Spinal cord (tissue), 10 donors: Measurements from ENCODE around the gene EIF5AL1. TPM values are rescaled to one million over a fixed set of nuclear protein-coding genes. Genes with fewer than 3 reads are reported as not detected.
"Not testable (repeated sequence)": the region's sequence is repeated elsewhere in the genome, so short reads cannot be mapped to it uniquely, and the experiment has no call there.

Experiments used
- DNase-seq, 6 donors: peaks; one replicate each; pipeline versions ENCODE4 v3.0.0 to v3.0.0-alpha.2; 2013 to 2015; ENCODE audit warnings: low spot score in 6 of 6, low read depth in 4 of 6
- H3K27ac ChIP-seq: one replicate; pipeline ENCODE4 v1.5.1; 2013; ENCODE audit warnings: low read depth, low read length, control low read depth
- H3K27me3 ChIP-seq: one replicate; pipeline ENCODE4 v1.6.1; 2013; ENCODE audit warnings: low read length; ENCODE audit not compliant: control insufficient read depth, insufficient read depth
- H3K36me3 ChIP-seq: one replicate; pipeline ENCODE4 v1.6.1; 2013; ENCODE audit warnings: low read length; ENCODE audit not compliant: control insufficient read depth, insufficient read depth
- H3K4me1 ChIP-seq: one replicate; pipeline ENCODE4 v1.6.1; 2013; ENCODE audit warnings: low read length; ENCODE audit not compliant: control insufficient read depth, insufficient read depth
- H3K4me3 ChIP-seq: one replicate; pipeline ENCODE4 v1.5.1; 2013; ENCODE audit warnings: low read depth, low read length, control low read depth
- H3K9me3 ChIP-seq: one replicate; pipeline ENCODE4 v1.6.1; 2013; ENCODE audit warnings: low read length; ENCODE audit not compliant: control insufficient read depth, insufficient read depth
- WGBS: methylation state at CpG from one replicate; pipeline ENCODE4 v1.1.5; 2013; ENCODE audit warnings: missing lambda C conversion rate; ENCODE audit not compliant: insufficient coverage; 5-methylcytosine and 5-hydroxymethylcytosine counted together
- long read RNA-seq, 4 donors: transcript quantifications; one replicate each; lab custom pipeline, GENCODE V29; 2026
- polyA plus RNA-seq, 2 donors: library from polyadenylated mRNA; unstranded; fragments of 120-200 nt; gene quantifications; one replicate each; pipeline ENCODE4 v1.2.1, GENCODE V29; 2013; ENCODE audit not compliant: insufficient read length in 2 of 2
- total RNA-seq, 2 donors: library from RNA; depleted of rRNA in 1 of 2; stranded (reverse); fragments of 120-200 nt in 1 of 2; fragments of >200 nt in 1 of 2; gene quantifications; one replicate each; pipeline versions ENCODE4 v1.2.3 to v1.2.4, GENCODE V29; 2013 to 2014
- donor health status: healthy.

Gene EIF5AL1
- total RNA-seq (under 1 TPM; 0.10 to 0.28 TPM), polyA plus RNA-seq (1 to 10 TPM; 2.2 to 4.7 TPM)
- long read RNA-seq, donor 1, transcript EIF5AL1-201 (1 exons, 3,840 nt): major isoform, 182 of 182 reads
- long read RNA-seq, donor 1, partial matches to known transcripts: 0 of 182 reads
- long read RNA-seq, donor 1, other reads (novel, unspliced or antisense): 0 of 182 reads
- long read RNA-seq, donor 2, transcript EIF5AL1-201 (1 exons, 3,840 nt): major isoform, 14 of 14 reads
- long read RNA-seq, donor 2, partial matches to known transcripts: 0 of 14 reads
- long read RNA-seq, donor 2, other reads (novel, unspliced or antisense): 0 of 14 reads
- long read RNA-seq, donor 3, transcript EIF5AL1-201 (1 exons, 3,840 nt): major isoform, 40 of 40 reads
- long read RNA-seq, donor 3, partial matches to known transcripts: 0 of 40 reads
- long read RNA-seq, donor 3, other reads (novel, unspliced or antisense): 0 of 40 reads
- long read RNA-seq, donor 4, transcript EIF5AL1-201 (1 exons, 3,840 nt): major isoform, 29 of 29 reads
- long read RNA-seq, donor 4, partial matches to known transcripts: 0 of 29 reads
- long read RNA-seq, donor 4, other reads (novel, unspliced or antisense): 0 of 29 reads

DNA sequence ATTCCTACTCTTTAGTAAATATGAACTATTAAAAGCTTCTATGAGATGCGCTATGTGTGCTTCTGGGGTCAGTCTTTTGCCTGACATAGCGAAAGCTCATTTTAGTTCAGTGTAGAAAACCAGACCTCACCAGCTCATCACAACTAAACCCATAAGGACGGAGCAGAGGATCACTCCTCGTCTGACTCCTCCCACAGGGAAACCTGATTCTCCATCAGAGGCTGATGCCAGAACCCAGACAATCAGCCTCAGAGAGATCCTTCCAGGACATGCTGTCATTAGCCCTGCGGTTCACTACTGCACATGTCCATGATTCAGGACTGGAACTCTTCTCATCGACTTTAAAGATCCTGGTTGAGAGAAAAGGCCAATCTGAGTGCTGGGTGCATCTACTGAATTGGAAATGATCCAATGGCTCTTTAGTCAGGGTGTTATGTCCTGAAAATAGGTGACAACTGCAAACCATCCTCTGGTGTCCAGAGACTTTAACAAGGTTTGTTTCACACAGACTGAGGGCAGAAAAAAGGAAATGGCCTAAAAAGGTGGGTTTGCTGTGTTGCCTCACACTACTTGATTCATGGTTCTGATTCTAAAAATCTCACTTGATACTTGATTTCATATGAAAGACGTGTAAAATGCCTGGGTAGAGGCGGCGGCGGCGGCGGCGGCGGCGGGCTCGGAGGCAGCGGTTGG is at the start of gene EIF5AL1:
TSS of gene EIF5AL1 (plus strand) at position 643 of the 693 bp plus-strand sequence. CDS start 117 bp downstream, outside the sequence.
- not testable (repeated sequence) for H3K36me3 ChIP-seq, DNase-seq, H3K4me3 ChIP-seq, H3K27ac ChIP-seq, H3K4me1 ChIP-seq, H3K27me3 ChIP-seq, H3K9me3 ChIP-seq
- WGBS: 100% methylated on average over 1 of the region's 17 CpGs

DNA sequence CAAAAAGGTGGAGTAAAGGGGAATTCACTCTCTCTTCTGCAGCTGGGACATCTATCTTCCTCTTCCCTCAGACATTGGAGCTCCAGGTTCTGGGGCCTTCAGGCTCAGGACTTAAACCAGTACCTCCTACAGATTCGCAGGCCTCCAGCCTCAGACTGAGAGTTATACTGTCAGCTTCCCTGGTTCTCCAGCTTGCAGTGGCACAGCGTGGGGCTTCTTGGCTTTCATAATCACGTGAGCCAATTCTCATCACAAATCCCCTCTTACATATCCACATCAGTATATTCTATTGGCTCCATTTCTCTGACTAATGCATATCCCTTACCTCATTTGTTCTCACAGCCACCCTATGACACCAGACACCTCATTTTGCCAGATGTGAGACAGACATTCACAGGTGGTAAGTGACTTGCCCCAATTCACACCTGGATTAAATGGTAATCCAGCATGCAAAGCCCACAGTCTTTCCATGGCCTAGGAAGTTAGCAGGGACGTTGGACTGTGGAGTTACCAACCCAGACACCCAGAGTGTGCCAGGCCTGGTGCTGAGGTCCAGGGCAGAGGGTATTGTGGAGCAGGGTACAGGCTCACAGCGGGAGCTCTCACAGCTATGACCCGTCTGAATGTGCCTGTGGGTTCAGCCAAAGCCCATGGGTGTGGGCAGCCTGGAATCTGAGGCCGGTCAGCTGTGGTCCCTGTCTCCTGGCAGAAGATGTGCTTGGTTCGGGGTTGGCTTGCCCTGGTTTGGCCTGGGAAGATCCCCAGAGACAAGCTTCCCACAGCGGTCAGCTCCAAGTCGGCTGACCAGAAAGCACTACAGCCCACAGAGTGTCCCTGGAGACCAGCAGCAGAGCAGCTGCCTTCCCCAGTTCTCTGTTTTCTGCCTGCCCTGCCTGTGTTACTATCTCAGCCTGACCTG is 48.5 kb upstream of the EIF5AL1 start:
- H3K9me3 ChIP-seq: no peaks in the 10 kb centered on the region
- no peak overlapping the region for H3K4me3 ChIP-seq
- H3K27ac ChIP-seq: no peak overlapping the region
- 87% methylated on average over 10 of the region's 10 CpGs for WGBS
- peaks cover 7% of the 10 kb centered on the region for H3K4me1 ChIP-seq
- H3K27me3 ChIP-seq: no peaks in the 10 kb centered on the region
- no peak for DNase-seq
- H3K36me3 ChIP-seq: no peaks in the 10 kb centered on the region

DNA sequence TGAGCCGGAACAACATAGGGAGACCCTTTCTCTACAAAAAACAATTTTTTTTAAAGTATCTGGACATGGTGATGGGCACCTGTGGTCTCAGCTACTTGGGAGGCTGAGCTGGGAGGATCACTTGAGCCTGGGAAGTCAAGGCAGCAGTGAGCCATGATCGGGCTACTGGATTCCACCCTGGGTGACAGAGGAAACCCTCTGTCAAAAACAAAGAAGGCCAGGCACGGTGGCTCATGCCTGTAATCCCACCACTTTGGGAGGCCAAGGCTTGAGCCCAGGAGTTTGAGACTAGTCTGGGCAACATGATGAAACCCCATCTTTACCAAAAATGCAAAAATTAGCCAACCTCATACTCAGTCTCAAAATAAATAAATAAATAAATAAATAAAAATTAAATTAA is 47.0 kb upstream of the EIF5AL1 start:
- Histone ChIP-seq H3K36me3 (no peaks in the 10 kb centered on the region), H3K4me1 (peaks cover 9% of the 10 kb centered on the region), H3K27ac (no peak overlapping the region), H3K9me3 (no peaks in the 10 kb centered on the region), H3K4me3 (no peak overlapping the region), H3K27me3 (no peaks in the 10 kb centered on the region)
- WGBS: 86% methylated on average over 1 of the region's 3 CpGs
- DNase-seq: no peak

- no peaks in the 10 kb centered on the region for H3K27me3 ChIP-seq
- DNase-seq: no peak
- no peaks in the 10 kb centered on the region for H3K9me3 ChIP-seq
- no peak overlapping the region for H3K27ac ChIP-seq
- no peaks in the 10 kb centered on the region for H3K36me3 ChIP-seq
- H3K4me1 ChIP-seq: peaks cover 9% of the 10 kb centered on the region
- H3K4me3 ChIP-seq: no peak overlapping the region
- 100% methylated on average over 2 of the region's 3 CpGs for WGBS
Observed at GRCh38 chr10:79468015-79468560, 44.2 kb upstream of the EIF5AL1 start.

GRCh38 chr10:79468841-79469585 is 43.3 kb upstream of the EIF5AL1 start:
- no peak for DNase-seq
- no peak overlapping the region for H3K27ac ChIP-seq
- 77% methylated on average over 5 of the region's 6 CpGs for WGBS
- peaks cover 9% of the 10 kb centered on the region for H3K4me1 ChIP-seq
- no peak overlapping the region for H3K4me3 ChIP-seq
- H3K9me3 ChIP-seq: no peaks in the 10 kb centered on the region
- H3K27me3 ChIP-seq: no peaks in the 10 kb centered on the region
- H3K36me3 ChIP-seq: no peaks in the 10 kb centered on the region

GRCh38 chr10:79470096-79470495 is 42.2 kb upstream of the EIF5AL1 start:
- Histone ChIP-seq H3K4me1 (peaks cover 9% of the 10 kb centered on the region), H3K27ac (no peak overlapping the region), H3K27me3 (no peaks in the 10 kb centered on the region), H3K36me3 (no peaks in the 10 kb centered on the region), H3K4me3 (no peak overlapping the region), H3K9me3 (no peaks in the 10 kb centered on the region)
- no peak for DNase-seq
- 91% methylated on average over 2 of the region's 8 CpGs for WGBS

DNA sequence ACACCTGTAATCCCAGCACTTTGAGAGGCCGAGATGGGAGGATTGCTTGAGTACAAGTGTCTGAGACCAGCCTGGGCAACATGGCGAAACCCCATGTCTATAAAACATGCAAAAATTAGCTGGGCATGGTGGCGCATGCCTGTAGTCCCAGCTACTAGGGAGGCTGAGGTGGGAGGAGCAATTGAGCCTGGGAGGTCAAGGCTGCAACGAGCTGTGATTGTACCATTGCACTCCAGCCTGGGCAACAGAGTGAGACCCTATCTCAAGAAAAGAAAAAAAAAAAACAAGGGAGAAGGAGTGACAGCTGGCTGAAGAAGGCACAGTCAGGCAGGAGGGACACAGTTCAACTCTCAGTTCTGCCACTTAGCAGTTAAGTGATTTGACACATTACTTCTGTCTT is 40.6 kb upstream of the EIF5AL1 start:
- Histone ChIP-seq H3K36me3 (no peaks in the 10 kb centered on the region), H3K27ac (no peak overlapping the region), H3K27me3 (no peaks in the 10 kb centered on the region), H3K9me3 (no peaks in the 10 kb centered on the region), H3K4me3 (no peak overlapping the region), H3K4me1 (peaks cover 9% of the 10 kb centered on the region)
- DNase-seq: no peak
- WGBS: 92% methylated on average over 4 of the region's 4 CpGs

GRCh38 chr10:79472449-79472848 is 39.9 kb upstream of the EIF5AL1 start:
- H3K4me3 ChIP-seq: no peak overlapping the region
- no peak for DNase-seq
- no peak overlapping the region for H3K27ac ChIP-seq
- no peaks in the 10 kb centered on the region for H3K27me3 ChIP-seq
- no peaks in the 10 kb centered on the region for H3K36me3 ChIP-seq
- 100% methylated on average over 4 of the region's 7 CpGs for WGBS
- H3K4me1 ChIP-seq: peaks cover 6% of the 10 kb centered on the region
- H3K9me3 ChIP-seq: no peaks in the 10 kb centered on the region
